ENCODE measurements around the gene PXN. TPM values are rescaled to one million over a fixed set of nuclear protein-coding genes. Genes with fewer than 3 reads are reported as not detected.

Gene PXN
- polyA plus RNA-seq, 4 donors, result 79.3 to 132 (median 115) TPM

DNA sequence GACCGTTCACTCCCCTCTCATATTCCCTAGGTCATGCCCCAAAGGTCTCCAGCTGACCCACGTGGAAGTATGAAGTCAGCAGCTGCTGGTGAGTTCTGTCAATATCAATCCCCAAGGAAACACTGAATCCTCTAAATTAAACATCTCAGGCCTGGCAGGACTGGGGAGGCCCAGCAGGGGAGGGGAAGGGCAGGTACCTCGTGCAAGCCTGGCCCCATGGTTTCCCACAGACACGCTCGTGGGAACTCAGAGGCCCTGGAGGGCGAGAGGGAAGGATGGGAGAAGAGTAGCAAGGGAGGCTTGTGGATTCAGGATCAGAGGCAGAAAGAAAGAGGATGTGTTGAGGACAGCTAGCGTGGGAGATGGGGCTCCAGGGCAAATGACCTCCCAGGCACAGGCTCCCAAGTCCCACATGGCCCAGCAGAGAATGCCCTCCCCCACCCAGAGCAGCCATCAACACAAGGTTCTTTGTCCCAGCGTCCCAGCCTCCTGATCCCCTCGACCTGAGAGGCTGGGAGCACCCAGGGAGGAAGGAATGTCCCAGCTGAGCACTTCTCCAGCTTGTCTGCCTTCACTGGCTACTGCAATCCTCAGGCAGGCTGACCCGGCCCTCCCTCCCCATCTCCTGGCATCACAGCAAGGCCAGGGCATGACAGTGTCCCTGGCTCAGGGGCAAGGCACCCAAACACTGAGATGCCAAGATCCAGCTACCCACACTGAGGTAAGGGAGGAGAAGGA is 44.5 kb downstream of the PXN start:
- no peak for FAIRE-seq
- H3K9me3 ChIP-seq (ENCODE audit: control insufficient read depth in 2 of 2, insufficient read depth in 1 of 2, low read depth in 1 of 2, low read length in 1 of 2), result no peaks in the 10 kb centered on the region
- H3K4me1 ChIP-seq (ENCODE audit: control insufficient read depth in 3 of 3, insufficient read depth in 2 of 3, low read depth in 1 of 3, low read length in 2 of 3), result peaks cover 0 to 27% (median 0%) of the 10 kb centered on the region in 3 donors
- H3K4me3 ChIP-seq (ENCODE audit: low read depth in 1 of 3, low read length in 3 of 3), result no peak overlapping the region
- H3K36me3 ChIP-seq (ENCODE audit: control insufficient read depth in 3 of 3, insufficient read depth in 2 of 3, low read depth in 1 of 3, low read length in 3 of 3), result peaks cover 15 to 90% (median 30%) of the 10 kb centered on the region in 3 donors
- DNase-seq, result no peak
- 73 to 74% (median 74%) methylated on average over 8 to 10 of the region's 10 CpGs for WGBS, 3 donors
- no peaks in the 10 kb centered on the region for H3K27me3 ChIP-seq (ENCODE audit: control insufficient read depth in 3 of 3, insufficient read depth in 3 of 3, low read length in 3 of 3)
- no peak overlapping the region for H3K27ac ChIP-seq (ENCODE audit: low read depth in 1 of 3, low read length in 2 of 3)

DNA sequence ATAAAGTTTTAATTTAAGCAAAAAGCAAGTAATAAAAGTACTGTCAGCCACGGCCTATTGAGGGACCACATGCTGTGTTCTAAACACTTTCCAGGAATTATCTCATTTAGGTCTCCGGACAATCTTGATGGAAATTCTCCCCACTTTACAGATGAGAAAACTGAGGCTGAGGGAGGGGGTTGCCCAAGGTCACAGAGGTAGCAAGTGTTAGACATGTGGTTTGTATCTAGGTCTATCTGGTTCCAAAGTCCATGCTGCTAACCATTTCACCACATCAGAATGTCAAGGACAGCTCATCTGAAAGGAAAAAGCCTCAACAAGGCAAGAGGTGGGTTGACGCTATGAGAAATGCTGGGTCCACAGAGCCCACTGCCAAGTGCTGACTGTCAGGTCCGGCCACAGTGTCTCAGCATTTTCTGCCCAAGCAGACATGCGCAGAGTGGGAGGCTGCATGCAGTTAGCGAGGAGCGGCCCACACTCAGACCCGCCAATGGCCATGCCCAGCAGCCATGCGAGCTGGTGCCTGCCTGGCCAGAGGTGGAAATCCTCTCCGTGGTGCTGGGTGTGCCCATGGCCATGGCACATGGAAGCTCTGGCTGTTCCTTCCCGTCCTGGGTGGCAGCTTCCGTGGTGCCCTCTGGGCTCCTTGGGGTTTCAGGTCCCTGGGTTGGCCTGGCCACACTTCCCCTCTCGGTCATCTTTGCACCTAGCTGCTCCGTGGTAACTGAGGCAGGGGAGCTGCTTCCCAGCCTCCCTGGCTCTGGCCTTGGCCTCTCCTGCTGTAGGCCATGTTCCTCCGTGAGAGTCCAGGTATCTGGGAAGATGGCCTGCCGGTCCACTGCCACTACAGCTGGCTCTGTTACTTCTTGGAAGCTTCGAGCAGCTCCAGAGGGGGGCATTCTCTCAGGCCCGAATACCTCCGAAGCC is 46.6 kb downstream of the PXN start:
- Histone ChIP-seq H3K27ac (ENCODE audit: low read depth in 1 of 3, low read length in 2 of 3) (no peak overlapping the region), H3K9me3 (ENCODE audit: control insufficient read depth in 2 of 2, insufficient read depth in 1 of 2, low read depth in 1 of 2, low read length in 1 of 2) (no peaks in the 10 kb centered on the region), H3K4me1 (ENCODE audit: control insufficient read depth in 3 of 3, insufficient read depth in 2 of 3, low read depth in 1 of 3, low read length in 2 of 3) (peaks cover 0 to 8% (median 0%) of the 10 kb centered on the region in 3 donors), H3K36me3 (ENCODE audit: control insufficient read depth in 3 of 3, insufficient read depth in 2 of 3, low read depth in 1 of 3, low read length in 3 of 3) (peaks cover 17 to 100% (median 40%) of the 10 kb centered on the region in 3 donors), H3K27me3 (ENCODE audit: control insufficient read depth in 3 of 3, insufficient read depth in 3 of 3, low read length in 3 of 3) (no peaks in the 10 kb centered on the region), H3K4me3 (ENCODE audit: low read depth in 1 of 3, low read length in 3 of 3) (no peak overlapping the region)
- WGBS, 3 donors, result 89 to 90% (median 89%) methylated on average over 19 of the region's 19 CpGs
- peak in 1 of 2 donors; percentile 37 for DNase-seq
- no peak for FAIRE-seq

DNA sequence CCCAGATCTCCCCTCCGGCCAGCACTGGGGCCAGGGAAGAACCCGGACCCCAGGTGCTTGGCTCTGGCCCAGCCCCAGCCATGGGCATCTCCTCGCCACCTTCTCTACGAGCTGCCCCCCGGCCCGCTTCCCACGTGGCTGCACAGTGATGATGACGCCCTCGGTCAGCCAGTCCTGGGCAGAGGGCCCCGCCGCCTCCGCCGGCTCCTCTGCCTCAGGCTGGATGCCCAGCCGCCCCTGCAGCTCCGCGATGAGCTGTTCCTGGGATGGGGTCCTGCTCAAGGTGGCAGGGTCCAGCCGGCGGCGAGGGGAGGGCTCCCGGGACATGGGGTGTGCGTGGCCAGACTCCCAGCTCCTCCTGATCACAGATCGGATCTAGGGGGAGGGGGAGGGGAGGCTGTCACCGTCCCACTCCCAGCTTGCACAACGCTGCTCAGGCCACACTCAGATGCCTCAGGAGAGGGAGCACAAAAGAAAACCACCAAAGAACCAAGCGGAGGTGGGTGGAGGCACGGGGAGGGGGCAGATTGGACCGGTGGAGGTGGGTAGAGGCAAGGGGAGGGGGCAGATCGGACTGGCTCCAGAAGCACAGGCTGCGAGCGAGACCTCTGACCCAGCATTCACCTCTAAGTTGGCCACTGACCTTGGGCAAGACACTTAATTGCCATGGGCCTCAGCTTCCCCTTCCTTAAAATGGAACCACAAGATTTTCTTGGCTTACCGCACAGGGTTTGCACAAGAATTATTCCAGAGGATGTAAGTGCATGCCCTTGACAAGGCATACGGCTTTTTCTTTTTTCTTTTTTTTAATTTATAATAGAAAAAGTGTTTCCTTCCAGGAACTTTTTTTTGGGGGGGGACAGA is 48.6 kb downstream of the PXN start:
- Histone ChIP-seq H3K36me3 (ENCODE audit: control insufficient read depth in 3 of 3, insufficient read depth in 2 of 3, low read depth in 1 of 3, low read length in 3 of 3) (peaks cover 19 to 100% (median 41%) of the 10 kb centered on the region in 3 donors), H3K4me3 (ENCODE audit: low read depth in 1 of 3, low read length in 3 of 3) (no peak overlapping the region), H3K27me3 (ENCODE audit: control insufficient read depth in 3 of 3, insufficient read depth in 3 of 3, low read length in 3 of 3) (no peaks in the 10 kb centered on the region), H3K27ac (ENCODE audit: low read depth in 1 of 3, low read length in 2 of 3) (no peak overlapping the region), H3K9me3 (ENCODE audit: control insufficient read depth in 2 of 2, insufficient read depth in 1 of 2, low read depth in 1 of 2, low read length in 1 of 2) (no peaks in the 10 kb centered on the region), H3K4me1 (ENCODE audit: control insufficient read depth in 3 of 3, insufficient read depth in 2 of 3, low read depth in 1 of 3, low read length in 2 of 3) (no peaks in the 10 kb centered on the region)
- no peak for DNase-seq
- no peak for FAIRE-seq
- WGBS, 3 donors, result 88 to 93% (median 89%) methylated on average over 27 to 32 of the region's 32 CpGs

DNA sequence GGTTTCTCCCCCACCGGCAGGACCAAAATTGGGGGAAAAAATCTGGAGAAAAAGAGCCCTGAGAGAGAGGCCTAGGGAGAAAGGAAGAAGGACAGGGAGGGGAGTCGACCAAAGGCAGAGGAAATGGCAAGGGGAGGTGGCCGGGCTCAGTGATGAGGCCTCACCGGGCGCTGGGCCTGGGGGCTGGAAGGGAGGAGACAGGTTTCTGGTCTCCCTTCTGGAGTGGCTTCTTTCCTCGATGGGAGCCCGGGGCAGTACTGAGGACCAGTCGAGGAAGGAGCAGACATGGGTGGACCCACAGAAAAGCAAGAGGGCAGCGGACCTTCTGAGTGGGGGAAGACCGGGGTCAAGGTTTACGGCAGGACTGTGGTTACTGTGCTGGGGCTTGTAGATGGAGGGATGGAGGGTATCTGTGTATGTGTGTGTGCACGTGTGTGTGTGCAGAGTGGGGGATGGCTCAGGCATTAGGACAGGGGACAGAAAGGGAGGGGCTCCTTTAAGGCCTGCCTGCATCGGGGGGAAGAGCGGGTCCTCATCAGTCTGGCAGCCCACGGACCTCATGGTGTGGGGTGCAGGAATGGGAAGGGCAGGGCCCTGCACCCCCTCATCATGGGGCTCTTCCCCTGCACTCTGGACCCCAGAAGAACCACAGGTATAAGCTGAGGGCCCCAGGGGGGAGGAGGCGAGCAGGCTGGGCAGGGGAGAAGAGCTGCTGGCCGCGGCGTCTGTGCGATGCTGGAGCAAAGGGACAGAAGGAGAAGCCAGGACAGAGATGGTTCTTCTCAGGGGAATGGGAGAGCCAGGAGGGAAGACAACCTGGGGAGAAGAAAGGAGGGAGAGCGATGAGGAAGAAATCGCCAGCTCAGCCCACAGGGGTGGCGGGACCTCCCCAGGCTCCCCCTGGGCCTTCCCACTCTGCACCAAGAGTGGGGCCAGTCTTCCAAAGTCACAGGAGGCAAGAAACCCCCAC is 49.5 kb downstream of the PXN start:
- peaks cover 23 to 100% (median 43%) of the 10 kb centered on the region in 3 donors for H3K36me3 ChIP-seq (ENCODE audit: control insufficient read depth in 3 of 3, insufficient read depth in 2 of 3, low read depth in 1 of 3, low read length in 3 of 3)
- DNase-seq, result no peak
- no peaks in the 10 kb centered on the region for H3K4me1 ChIP-seq (ENCODE audit: control insufficient read depth in 3 of 3, insufficient read depth in 2 of 3, low read depth in 1 of 3, low read length in 2 of 3)
- FAIRE-seq, result no peak
- no peaks in the 10 kb centered on the region for H3K27me3 ChIP-seq (ENCODE audit: control insufficient read depth in 3 of 3, insufficient read depth in 3 of 3, low read length in 3 of 3)
- no peak overlapping the region for H3K4me3 ChIP-seq (ENCODE audit: low read depth in 1 of 3, low read length in 3 of 3)
- H3K27ac ChIP-seq (ENCODE audit: low read depth in 1 of 3, low read length in 2 of 3), result no peak overlapping the region
- WGBS, 3 donors, result 84 to 89% (median 88%) methylated on average over 21 to 23 of the region's 23 CpGs
- no peaks in the 10 kb centered on the region for H3K9me3 ChIP-seq (ENCODE audit: control insufficient read depth in 2 of 2, insufficient read depth in 1 of 2, low read depth in 1 of 2, low read length in 1 of 2)

DNA sequence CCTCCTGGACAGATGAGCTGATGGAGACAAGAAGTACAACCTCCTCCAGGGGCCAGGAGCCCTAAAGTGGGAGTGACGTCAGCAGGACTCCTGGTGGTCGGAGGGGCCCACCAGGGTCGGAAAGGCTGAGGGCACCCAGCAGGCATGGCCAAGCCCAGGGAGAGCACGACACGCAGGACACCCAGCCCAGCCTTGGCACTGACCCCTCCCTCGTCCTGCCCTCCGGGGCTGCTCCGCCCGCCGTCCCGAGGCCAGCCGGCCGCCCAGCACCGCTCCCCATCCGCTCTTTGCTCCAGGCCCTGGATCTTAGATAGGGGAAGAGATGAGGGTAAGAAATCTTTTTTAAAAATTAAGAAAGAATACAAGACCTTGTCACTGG is 50.2 kb downstream of the PXN start:
- no peaks in the 10 kb centered on the region for H3K9me3 ChIP-seq (ENCODE audit: control insufficient read depth in 2 of 2, insufficient read depth in 1 of 2, low read depth in 1 of 2, low read length in 1 of 2)

DNA sequence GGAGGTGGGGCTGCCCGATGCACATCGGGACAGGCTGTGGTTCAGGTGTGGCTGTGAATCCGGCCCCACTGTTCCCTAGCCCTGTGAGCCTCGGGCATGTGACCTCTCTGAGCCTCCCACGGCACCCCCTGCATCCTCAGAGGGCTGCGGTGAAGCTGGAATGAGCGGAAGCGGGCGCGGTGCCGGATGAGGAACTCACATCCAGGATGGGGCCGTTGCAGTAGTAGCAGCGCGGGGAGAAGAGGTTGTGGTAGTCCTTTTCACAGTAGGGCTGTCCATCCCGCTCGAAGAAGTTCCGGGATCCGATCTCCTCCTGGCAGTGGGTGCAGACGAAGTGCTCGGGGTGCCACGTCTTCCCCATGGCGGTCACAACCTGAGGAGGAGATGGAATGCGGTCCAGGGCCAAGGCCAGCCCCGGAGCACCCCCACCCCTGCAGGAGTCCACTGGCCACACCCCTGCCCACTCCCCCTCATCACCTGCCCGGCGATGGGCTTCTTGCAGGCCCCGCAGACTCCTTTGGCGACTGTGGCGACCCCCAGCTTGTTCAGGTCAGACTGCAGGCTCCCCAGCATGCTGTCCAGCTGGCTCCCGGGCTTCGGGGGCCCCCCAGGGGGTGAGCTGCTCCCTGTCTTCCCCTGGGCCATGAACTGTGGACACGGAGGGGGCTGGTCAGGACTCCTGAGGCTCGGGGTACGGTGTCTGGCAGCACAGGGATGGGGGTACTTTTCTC is 50.7 kb downstream of the PXN start:
- Histone ChIP-seq H3K27ac (ENCODE audit: low read depth in 1 of 3, low read length in 2 of 3) (no peak overlapping the region), H3K4me1 (ENCODE audit: control insufficient read depth in 3 of 3, insufficient read depth in 2 of 3, low read depth in 1 of 3, low read length in 2 of 3) (no peaks in the 10 kb centered on the region), H3K9me3 (ENCODE audit: control insufficient read depth in 2 of 2, insufficient read depth in 1 of 2, low read depth in 1 of 2, low read length in 1 of 2) (no peaks in the 10 kb centered on the region), H3K27me3 (ENCODE audit: control insufficient read depth in 3 of 3, insufficient read depth in 3 of 3, low read length in 3 of 3) (no peaks in the 10 kb centered on the region), H3K36me3 (ENCODE audit: control insufficient read depth in 3 of 3, insufficient read depth in 2 of 3, low read depth in 1 of 3, low read length in 3 of 3) (peaks cover 24 to 99% (median 37%) of the 10 kb centered on the region in 3 donors), H3K4me3 (ENCODE audit: low read depth in 1 of 3, low read length in 3 of 3) (no peak overlapping the region)
- 91 to 93% (median 92%) methylated on average over 33 to 34 of the region's 34 CpGs for WGBS, 3 donors
- FAIRE-seq (no peak), DNase-seq (no peak)

More for the DNA sequence above, 50.2 kb downstream of the PXN start:
- Histone ChIP-seq H3K4me1 (ENCODE audit: control insufficient read depth in 3 of 3, insufficient read depth in 2 of 3, low read depth in 1 of 3, low read length in 2 of 3) (no peaks in the 10 kb centered on the region), H3K4me3 (ENCODE audit: low read depth in 1 of 3, low read length in 3 of 3) (no peak overlapping the region), H3K27me3 (ENCODE audit: control insufficient read depth in 3 of 3, insufficient read depth in 3 of 3, low read length in 3 of 3) (no peaks in the 10 kb centered on the region), H3K27ac (ENCODE audit: low read depth in 1 of 3, low read length in 2 of 3) (no peak overlapping the region), H3K36me3 (ENCODE audit: control insufficient read depth in 3 of 3, insufficient read depth in 2 of 3, low read depth in 1 of 3, low read length in 3 of 3) (peaks cover 26 to 100% (median 41%) of the 10 kb centered on the region in 3 donors)
- FAIRE-seq (no peak), DNase-seq (no peak)
- 67 to 82% (median 79%) methylated on average over 12 to 15 of the region's 15 CpGs for WGBS, 3 donors

DNA sequence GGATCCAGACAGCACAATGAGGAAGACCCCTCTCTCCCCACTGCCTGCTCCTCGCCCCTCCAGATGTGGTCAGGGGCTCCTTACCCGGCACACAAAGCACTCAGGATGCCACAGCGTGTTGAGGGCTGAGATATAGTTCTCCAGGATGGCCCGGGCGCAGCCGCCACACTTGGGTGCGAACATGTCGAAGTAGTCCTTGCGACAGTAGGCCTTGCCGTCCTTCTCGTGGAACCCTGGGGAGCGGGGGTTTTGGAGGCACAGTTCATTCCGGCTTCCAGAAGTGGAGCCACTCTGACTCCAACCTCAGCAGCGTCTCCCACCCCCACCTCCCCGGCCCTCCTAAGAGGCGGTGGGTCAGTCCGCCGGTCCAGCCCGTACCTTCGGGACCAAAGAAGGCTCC is 51.8 kb downstream of the PXN start:
- Histone ChIP-seq H3K4me3 (ENCODE audit: low read depth in 1 of 3, low read length in 3 of 3) (no peak overlapping the region), H3K36me3 (ENCODE audit: control insufficient read depth in 3 of 3, insufficient read depth in 2 of 3, low read depth in 1 of 3, low read length in 3 of 3) (peaks cover 17 to 94% (median 35%) of the 10 kb centered on the region in 3 donors), H3K9me3 (ENCODE audit: control insufficient read depth in 2 of 2, insufficient read depth in 1 of 2, low read depth in 1 of 2, low read length in 1 of 2) (no peaks in the 10 kb centered on the region), H3K27me3 (ENCODE audit: control insufficient read depth in 3 of 3, insufficient read depth in 3 of 3, low read length in 3 of 3) (no peaks in the 10 kb centered on the region), H3K4me1 (ENCODE audit: control insufficient read depth in 3 of 3, insufficient read depth in 2 of 3, low read depth in 1 of 3, low read length in 2 of 3) (no peaks in the 10 kb centered on the region), H3K27ac (ENCODE audit: low read depth in 1 of 3, low read length in 2 of 3) (no peak overlapping the region)
- WGBS, 3 donors, result 96 to 97% (median 96%) methylated on average over 20 of the region's 20 CpGs
- DNase-seq (no peak), FAIRE-seq (no peak)

All from small intestine (tissue), 7 donors.